A673 (cell line): ENCODE data around the gene ARHGAP4. TPM values are rescaled to one million over a fixed set of nuclear protein-coding genes. Genes with fewer than 3 reads are reported as not detected.

Experiments
- BruUV-seq: library from RNA; stranded (reverse); fragments of 400-500 nt; replicated peaks from 2 replicates; lab custom pipeline; 2021; lab: Mats Ljungman, UMichigan
- CTCF ChIA-PET: fragments of 300-600 bp; sonication (Branson Sonifier 250); formaldehyde crosslinking; loops from one replicate; lab custom pipeline; 2022; ENCODE audit warnings: antibody characterized with exemption; lab: Charles Lee
- POLR2A ChIA-PET: fragments of 300-600 bp; sonication (Branson Sonifier 250); formaldehyde crosslinking; loops from one replicate; lab custom pipeline; 2022; ENCODE audit warnings: antibody characterized with exemption; ENCODE audit not compliant: low non-redundant PET; lab: Charles Lee
- DNase-seq: peaks from one replicate; pipeline ENCODE4 v3.0.0-alpha.2; 2015; ENCODE audit warnings: low spot score
- H3K27ac ChIP-seq: fragments of 200-600 bp; sonication (generic); 2 replicates; pipeline ENCODE4 v1.5.1; 2016; ENCODE audit warnings: mixed run types, low read depth, mild to moderate bottlenecking, mixed read lengths, antibody characterized with exemption, low read length; ENCODE audit not compliant: poor library complexity, severe bottlenecking
- H3K27me3 ChIP-seq: fragments of 200-600 bp; sonication (generic); replicated peaks from 2 replicates; pipeline ENCODE4 v1.6.1; 2017; ENCODE audit warnings: mixed run types, low read depth, mild to moderate bottlenecking, mixed read lengths, antibody characterized with exemption, low read length; ENCODE audit not compliant: insufficient read depth, poor library complexity
- H3K36me3 ChIP-seq: fragments of 200-600 bp; sonication (generic); 2 replicates; pipeline ENCODE4 v1.6.1; 2016; ENCODE audit warnings: mixed run types, mild to moderate bottlenecking, mixed read lengths, antibody characterized with exemption, low read length; ENCODE audit not compliant: insufficient read depth, poor library complexity, severe bottlenecking
- H3K4me1 ChIP-seq: fragments of 200-600 bp; sonication (generic); 2 replicates; pipeline ENCODE4 v1.6.1; 2017; ENCODE audit warnings: mixed run types, mild to moderate bottlenecking, mixed read lengths, antibody characterized with exemption, low read length; ENCODE audit not compliant: insufficient read depth, poor library complexity, severe bottlenecking
- H3K4me3 ChIP-seq: fragments of 200-600 bp; sonication (generic); 2 replicates; pipeline ENCODE4 v1.5.1; 2016; ENCODE audit warnings: low read depth, mixed run types, mild to moderate bottlenecking, mixed read lengths, low read length; ENCODE audit not compliant: poor library complexity, severe bottlenecking
- H3K9me3 ChIP-seq: fragments of 200-600 bp; sonication (generic); 2 replicates; pipeline ENCODE4 v1.6.1; 2016; ENCODE audit warnings: mixed run types, low read depth, mild to moderate bottlenecking, mixed read lengths, antibody characterized with exemption, low read length; ENCODE audit not compliant: poor library complexity, severe bottlenecking
- CTCF ChIP-seq: fragments of 300-800, 200-600 bp; sonication (generic); conservative IDR thresholded peaks from 2 replicates; pipeline ENCODE4 v1.5.1; 2017; ENCODE audit warnings: low read depth, mild to moderate bottlenecking, antibody characterized with exemption, low read length, moderate library complexity, mixed read lengths
- EZH2 ChIP-seq: fragments of 200-600 bp; sonication (generic); IDR thresholded peaks from 2 replicates; pipeline ENCODE4 v1.6.1; 2017; ENCODE audit warnings: borderline replicate concordance, low read depth, mild to moderate bottlenecking, mixed read lengths, antibody characterized with exemption, low read length; ENCODE audit not compliant: poor library complexity, severe bottlenecking
- intact Hi-C: fragments of 100-400 bp; cut with micrococcal nuclease; formaldehyde crosslinking; loops from one replicate; pipeline ENCODE4 v1.10.0; 2022; ENCODE audit not compliant: unreplicated experiment
- total RNA-seq: library from RNA; stranded (reverse); gene quantifications from 2 replicates; pipeline ENCODE4 v1.2.3, GENCODE V29; 2021

The ARHGAP4 gene
- total RNA-seq, 1 experiment from 2014 or later = 43.0 TPM

DNA sequence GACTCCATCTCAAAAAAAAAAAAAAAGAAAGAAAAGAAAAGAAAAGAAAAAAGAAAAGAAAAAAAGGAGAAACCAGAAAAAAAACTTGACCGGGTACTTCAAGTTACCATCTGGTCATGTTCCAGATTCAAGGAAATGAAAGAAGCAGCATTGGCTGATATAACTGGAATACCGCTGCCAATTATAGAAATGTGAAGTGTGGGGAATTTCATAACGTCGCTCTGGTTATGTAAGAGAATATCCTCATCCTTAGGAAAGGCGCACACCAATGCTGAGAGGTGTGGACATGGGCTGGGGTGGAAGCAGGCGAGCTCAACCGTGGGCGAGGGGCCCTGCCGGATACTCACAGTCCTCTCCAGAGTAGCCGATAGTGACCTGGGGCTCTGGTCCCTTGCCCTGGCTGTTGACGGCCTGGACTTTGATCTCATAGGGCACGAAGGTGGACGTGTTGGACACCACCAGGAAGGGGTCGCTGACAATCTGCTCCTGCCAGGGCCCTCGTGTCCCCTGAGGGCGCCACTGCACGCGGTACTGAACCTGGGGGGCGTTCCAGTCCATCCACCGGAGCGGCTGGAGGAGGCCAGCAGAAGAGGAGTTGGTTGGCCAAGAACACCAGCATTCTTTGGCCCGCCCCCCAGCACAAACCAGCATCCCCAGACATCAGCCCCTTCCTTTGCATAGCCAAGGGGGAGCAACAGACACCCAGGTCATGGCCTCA is 59.6 kb downstream of the ARHGAP4 start:
- BruUV-seq = no TSS peak
- no peaks in the 10 kb centered on the region for H3K27me3 ChIP-seq
- ChIA-PET CTCF (no interaction called here), POLR2A (no interaction called here)
- no peak overlapping the region for H3K4me3 ChIP-seq
- no peak for DNase-seq
- intact Hi-C loops = no loop called here
- H3K9me3 ChIP-seq = no peaks in the 10 kb centered on the region
- TF ChIP-seq CTCF = no peak
- TF ChIP-seq EZH2 = no peak
- H3K36me3 ChIP-seq = no peaks in the 10 kb centered on the region
- no peaks in the 10 kb centered on the region for H3K4me1 ChIP-seq
- no peak overlapping the region for H3K27ac ChIP-seq

GRCh38 chrX:153865685-153866084 is 60.4 kb downstream of the ARHGAP4 start:
- CTCF ChIA-PET = no interaction called here
- intact Hi-C loops = no loop called here
- DNase-seq = no peak
- no peaks in the 10 kb centered on the region for H3K36me3 ChIP-seq
- no peak overlapping the region for H3K27ac ChIP-seq
- BruUV-seq = no TSS peak
- H3K4me1 ChIP-seq = no peaks in the 10 kb centered on the region
- no peaks in the 10 kb centered on the region for H3K27me3 ChIP-seq
- TF ChIP-seq EZH2 = no peak
- no peak for TF ChIP-seq CTCF
- POLR2A ChIA-PET = no interaction called here
- no peaks in the 10 kb centered on the region for H3K9me3 ChIP-seq
- no peak overlapping the region for H3K4me3 ChIP-seq

DNA sequence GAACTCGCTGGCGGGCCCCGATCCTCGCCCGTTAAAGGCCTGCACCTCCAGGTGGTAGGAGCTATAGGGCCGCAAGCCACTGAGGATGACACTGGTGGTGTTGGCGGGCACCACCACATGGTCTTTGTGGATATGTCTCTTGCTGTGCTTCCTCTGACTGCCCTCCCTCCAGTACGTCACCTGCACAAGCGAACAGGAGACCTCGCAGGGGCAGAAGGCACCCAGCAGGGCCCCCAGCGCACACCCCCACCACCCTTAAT is 60.8 kb downstream of the ARHGAP4 start:
- no peak for DNase-seq
- ChIA-PET POLR2A (no interaction called here), CTCF (no interaction called here)
- Histone ChIP-seq H3K36me3 (no peaks in the 10 kb centered on the region), H3K27me3 (no peaks in the 10 kb centered on the region), H3K9me3 (no peaks in the 10 kb centered on the region), H3K4me1 (no peaks in the 10 kb centered on the region), H3K4me3 (no peak overlapping the region), H3K27ac (no peak overlapping the region)
- TF ChIP-seq EZH2 (no peak), CTCF (no peak)
- no TSS peak for BruUV-seq
- intact Hi-C loops = no loop called here
